ENCODE measurements around the gene BCKDK. TPM values are rescaled to one million over a fixed set of nuclear protein-coding genes. Genes with fewer than 3 reads are reported as not detected.
A peak's percentile ranks its signal among the peaks of the same experiment; 100 is the strongest.
"Not testable (repeated sequence)": the region's sequence is repeated elsewhere in the genome, so short reads cannot be mapped to it uniquely, and the experiment has no call there.

The BCKDK gene
- total RNA-seq, 1 donor from 2014 or later, result 50.9 TPM

DNA sequence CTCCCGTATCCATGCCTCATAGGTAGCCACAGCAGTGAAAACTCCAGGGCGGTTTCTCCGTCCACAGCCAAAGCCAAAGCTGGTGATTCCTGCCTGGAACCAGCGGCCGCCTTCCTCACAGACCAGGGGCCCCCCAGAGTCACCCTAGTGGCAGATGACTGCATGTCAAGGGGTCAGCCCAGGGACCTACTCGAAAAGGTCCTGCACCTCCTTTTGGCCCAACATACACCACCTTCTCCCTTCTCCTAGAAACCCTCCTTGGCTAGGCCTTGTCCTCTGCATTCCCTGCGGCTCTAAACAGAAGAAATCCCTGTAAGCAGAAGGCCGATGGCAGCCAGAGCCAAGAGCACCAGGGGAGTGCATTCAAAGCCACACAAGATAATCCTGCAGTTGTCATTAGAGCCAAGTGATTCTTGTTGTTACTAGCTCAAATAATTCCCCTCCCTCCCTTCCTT is 35.5 kb downstream of the BCKDK start:
- Histone ChIP-seq H3K4me3 (ENCODE audit: low read depth, low read length) (no peak overlapping the region), H3K27me3 (ENCODE audit: control insufficient read depth, insufficient read depth, low read length) (peaks cover 23% of the 10 kb centered on the region), H3K36me3 (ENCODE audit: control insufficient read depth, insufficient read depth, low read length) (no peaks in the 10 kb centered on the region)
- no peak for DNase-seq (ENCODE audit: low read depth)
- TF ChIP-seq, protein P1, sequence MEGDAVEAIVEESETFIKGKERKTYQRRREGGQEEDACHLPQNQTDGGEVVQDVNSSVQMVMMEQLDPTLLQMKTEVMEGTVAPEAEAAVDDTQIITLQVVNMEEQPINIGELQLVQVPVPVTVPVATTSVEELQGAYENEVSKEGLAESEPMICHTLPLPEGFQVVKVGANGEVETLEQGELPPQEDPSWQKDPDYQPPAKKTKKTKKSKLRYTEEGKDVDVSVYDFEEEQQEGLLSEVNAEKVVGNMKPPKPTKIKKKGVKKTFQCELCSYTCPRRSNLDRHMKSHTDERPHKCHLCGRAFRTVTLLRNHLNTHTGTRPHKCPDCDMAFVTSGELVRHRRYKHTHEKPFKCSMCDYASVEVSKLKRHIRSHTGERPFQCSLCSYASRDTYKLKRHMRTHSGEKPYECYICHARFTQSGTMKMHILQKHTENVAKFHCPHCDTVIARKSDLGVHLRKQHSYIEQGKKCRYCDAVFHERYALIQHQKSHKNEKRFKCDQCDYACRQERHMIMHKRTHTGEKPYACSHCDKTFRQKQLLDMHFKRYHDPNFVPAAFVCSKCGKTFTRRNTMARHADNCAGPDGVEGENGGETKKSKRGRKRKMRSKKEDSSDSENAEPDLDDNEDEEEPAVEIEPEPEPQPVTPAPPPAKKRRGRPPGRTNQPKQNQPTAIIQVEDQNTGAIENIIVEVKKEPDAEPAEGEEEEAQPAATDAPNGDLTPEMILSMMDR (IDR thresholded peaks at IDR 0.05; ENCODE audit: insufficient read depth, low read length, poor library complexity, severe bottlenecking), result no peak

DNA sequence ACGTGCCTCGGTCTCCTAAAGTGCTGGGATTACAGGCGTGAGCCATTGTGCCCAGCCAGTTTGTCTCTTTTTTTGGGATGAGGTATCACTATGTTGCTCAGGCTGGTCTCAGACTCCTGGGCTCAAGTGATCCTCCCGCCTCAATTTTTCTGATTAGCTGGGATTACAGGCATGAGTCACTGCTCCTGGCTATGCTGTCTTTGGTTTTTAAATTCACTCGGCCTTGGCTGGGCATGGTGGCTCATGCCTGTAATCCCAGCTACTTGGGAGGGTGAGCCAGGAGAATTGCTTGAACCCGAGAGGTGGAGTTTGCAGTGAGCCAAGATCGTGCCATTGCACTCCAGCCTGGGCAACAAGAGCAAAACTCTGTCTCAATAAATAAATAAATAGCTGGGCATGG is 36.2 kb downstream of the BCKDK start:
- not testable (repeated sequence) for DNase-seq (ENCODE audit: low read depth)

DNA sequence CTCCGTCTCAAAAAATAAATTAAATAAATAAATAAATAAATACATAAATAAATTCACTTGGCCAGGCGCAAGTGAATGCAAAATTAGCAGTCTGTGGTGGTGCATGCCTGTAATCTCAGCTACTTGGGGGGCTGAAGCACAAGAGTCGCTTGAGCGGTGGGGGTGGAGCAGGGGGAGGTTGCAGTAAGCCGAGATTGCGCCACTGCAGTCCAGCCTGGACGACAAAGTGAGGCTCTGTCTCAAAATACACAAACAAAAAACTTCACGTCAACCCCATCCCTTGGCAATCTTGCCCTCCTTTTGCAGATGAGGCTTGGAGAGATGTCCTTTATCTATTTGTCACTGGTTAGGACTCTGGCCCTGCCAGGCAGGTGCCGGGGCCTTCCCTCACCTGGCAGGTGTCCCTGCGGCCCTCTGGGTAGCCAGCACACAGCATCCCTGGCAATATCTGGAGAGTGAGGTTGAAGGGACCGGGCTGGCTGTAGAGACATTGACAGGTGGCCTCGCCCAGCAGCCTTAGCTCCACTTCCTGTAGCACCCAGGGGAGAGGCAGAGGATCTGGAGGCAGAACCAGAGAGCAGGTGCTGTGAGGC is 37.3 kb downstream of the BCKDK start:
- TF ChIP-seq, protein P1 (IDR thresholded peaks at IDR 0.05; ENCODE audit: insufficient read depth, low read length, poor library complexity, severe bottlenecking), result no peak
- Histone ChIP-seq H3K36me3 (ENCODE audit: control insufficient read depth, insufficient read depth, low read length) (no peaks in the 10 kb centered on the region), H3K4me3 (ENCODE audit: low read depth, low read length) (no peak overlapping the region), H3K27me3 (ENCODE audit: control insufficient read depth, insufficient read depth, low read length) (peaks cover 31% of the 10 kb centered on the region)
- DNase-seq (ENCODE audit: low read depth), result no peak

More for the DNA sequence above, 36.2 kb downstream of the BCKDK start:
- H3K4me3 ChIP-seq (ENCODE audit: low read depth, low read length); H3K36me3 ChIP-seq (ENCODE audit: control insufficient read depth, insufficient read depth, low read length): not testable (repeated sequence)
- H3K27me3 ChIP-seq (ENCODE audit: control insufficient read depth, insufficient read depth, low read length), result peaks cover 29% of the 10 kb centered on the region

DNA sequence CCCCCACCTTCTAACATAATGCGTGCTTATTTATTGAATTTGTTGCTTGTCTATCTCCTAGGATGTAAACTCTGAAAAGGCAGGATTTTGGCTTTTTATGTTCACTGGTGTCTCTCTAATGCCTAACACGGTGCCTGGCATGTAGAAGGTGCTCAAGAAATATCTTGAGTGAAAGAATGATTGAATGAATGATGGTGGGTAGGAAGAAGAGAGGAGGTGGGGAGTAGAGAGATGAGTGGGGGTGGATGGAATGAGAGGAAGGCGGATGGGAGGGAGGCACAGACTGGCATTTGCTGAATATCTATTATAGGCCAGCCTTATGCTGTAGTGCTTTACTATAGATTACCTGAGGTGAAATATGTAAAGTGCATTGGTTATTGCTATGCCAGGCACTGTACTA is 39.4 kb downstream of the BCKDK start:
- Histone ChIP-seq H3K36me3 (ENCODE audit: control insufficient read depth, insufficient read depth, low read length) (no peaks in the 10 kb centered on the region), H3K27me3 (ENCODE audit: control insufficient read depth, insufficient read depth, low read length) (peaks cover 31% of the 10 kb centered on the region), H3K4me3 (ENCODE audit: low read depth, low read length) (no peak overlapping the region)
- TF ChIP-seq, protein P1 (IDR thresholded peaks at IDR 0.05; ENCODE audit: insufficient read depth, low read length, poor library complexity, severe bottlenecking), result no peak
- no peak for DNase-seq (ENCODE audit: low read depth)

DNA sequence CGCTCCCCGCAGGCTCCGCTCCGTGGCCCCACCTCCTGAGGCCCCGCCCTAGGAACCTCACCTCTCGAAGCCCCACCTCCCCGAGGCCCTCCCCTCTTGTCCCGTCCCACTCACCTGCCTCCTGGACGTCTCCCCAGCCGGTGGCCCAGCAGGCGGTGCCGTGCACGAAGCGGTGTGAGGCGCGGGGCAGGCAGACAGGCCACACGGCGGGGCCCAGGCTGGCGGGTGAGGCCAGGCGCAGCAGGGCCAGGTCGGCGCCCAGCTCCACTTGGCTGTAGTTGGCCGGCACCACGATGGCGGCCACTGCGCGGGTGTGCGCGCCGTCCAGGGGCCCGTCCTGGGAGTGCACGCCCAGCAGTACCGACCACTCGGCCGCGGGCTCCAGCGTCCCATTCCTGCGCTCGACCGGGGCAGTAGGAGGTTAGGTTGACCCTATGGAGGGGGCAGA is 40.1 kb downstream of the BCKDK start:
- TF ChIP-seq, protein P1 (IDR thresholded peaks at IDR 0.05; ENCODE audit: insufficient read depth, low read length, poor library complexity, severe bottlenecking), result no peak
- H3K27me3 ChIP-seq (ENCODE audit: control insufficient read depth, insufficient read depth, low read length), result peaks cover 29% of the 10 kb centered on the region
- DNase-seq (ENCODE audit: low read depth), result no peak
- H3K36me3 ChIP-seq (ENCODE audit: control insufficient read depth, insufficient read depth, low read length), result no peaks in the 10 kb centered on the region
- H3K4me3 ChIP-seq (ENCODE audit: low read depth, low read length), result peak overlapping the region; percentile 5

DNA sequence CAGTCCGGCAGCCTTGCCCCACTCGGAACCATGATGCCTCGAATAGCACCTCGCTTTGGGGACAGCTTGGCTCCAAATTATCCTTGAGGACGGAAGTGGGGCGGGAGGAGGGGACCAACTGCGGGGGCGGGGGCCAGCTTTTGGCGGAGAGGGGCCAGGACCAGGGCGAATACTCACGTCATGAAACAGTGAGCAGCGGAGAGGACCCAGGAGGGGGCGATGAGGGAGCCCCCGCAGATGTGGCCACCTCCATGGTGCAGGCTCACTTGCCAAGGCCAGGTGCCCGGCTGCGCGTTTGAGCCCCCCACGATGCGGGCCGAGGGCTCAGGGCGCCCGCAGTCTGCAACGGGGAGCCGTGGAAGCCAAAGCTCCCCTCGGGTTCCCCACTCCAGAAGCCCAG is 40.7 kb downstream of the BCKDK start:
- Histone ChIP-seq H3K27me3 (ENCODE audit: control insufficient read depth, insufficient read depth, low read length) (peaks cover 28% of the 10 kb centered on the region), H3K4me3 (ENCODE audit: low read depth, low read length) (no peak overlapping the region), H3K36me3 (ENCODE audit: control insufficient read depth, insufficient read depth, low read length) (no peaks in the 10 kb centered on the region)
- DNase-seq (ENCODE audit: low read depth), result no peak
- TF ChIP-seq, protein P1 (IDR thresholded peaks at IDR 0.05; ENCODE audit: insufficient read depth, low read length, poor library complexity, severe bottlenecking), result no peak

Data from kidney epithelial cell (primary cell).